Vagina (tissue), 2 donors: Measurements from ENCODE around the gene ZSWIM6. TPM values are rescaled to one million over a fixed set of nuclear protein-coding genes. Genes with fewer than 3 reads are reported as not detected.

ENCODE experiments used
- DNase-seq, 2 donors: peaks; one replicate each; pipeline ENCODE4 v3.0.0-alpha.2; 2017; ENCODE audit errors: extremely low spot score in 2 of 2
- H3K27ac ChIP-seq: fragments of 200-600 bp; sonication (generic); one replicate; pipeline ENCODE4 v1.5.1; 2019
- H3K27me3 ChIP-seq: fragments of 200-600 bp; sonication (generic); one replicate; pipeline ENCODE4 v1.5.1; 2019
- H3K36me3 ChIP-seq, 2 donors: fragments of 200-600 bp; sonication (generic); one replicate each; pipeline ENCODE4 v1.5.1; 2017 to 2019
- H3K4me1 ChIP-seq: fragments of 200-600 bp; sonication (generic); one replicate; pipeline ENCODE4 v1.5.1; 2019
- H3K4me3 ChIP-seq, 2 donors: fragments of 200-600 bp; sonication (generic); 1 replicate in 1 of 2; 2 replicates in 1 of 2; pipeline ENCODE4 v1.5.1; 2016 to 2019
- H3K9me3 ChIP-seq: fragments of 200-600 bp; sonication (generic); one replicate; pipeline ENCODE4 v1.5.1; 2019
- CTCF ChIP-seq, 3 experiments: fragments of 450-650 bp in 2 of 3; fragments of 200-600 bp in 1 of 3; sonication (generic) in 1 of 3; IDR thresholded peaks; one replicate each; pipeline ENCODE4 v1.5.1; 2017 to 2019; ENCODE audit warnings: antibody characterized with exemption in 3 of 3, mild to moderate bottlenecking in 2 of 3, moderate library complexity in 2 of 3
- POLR2A ChIP-seq, 2 donors: fragments of 450-650 bp; IDR thresholded peaks; one replicate each; pipeline ENCODE4 v1.6.1; 2017; ENCODE audit warnings: antibody characterized with exemption in 2 of 2, mild to moderate bottlenecking in 2 of 2, moderate library complexity in 2 of 2
- POLR2AphosphoS5 ChIP-seq, 2 donors: sonication (generic); formaldehyde crosslinking; IDR thresholded peaks; one replicate each; pipeline ENCODE4 v1.9.0; 2017; ENCODE audit warnings: antibody characterized with exemption in 2 of 2, mild to moderate bottlenecking in 2 of 2, low read depth in 1 of 2; ENCODE audit not compliant: insufficient read depth in 1 of 2
- intact Hi-C: fragments of 100-400 bp; cut with DNase I; formaldehyde crosslinking; loops from one replicate; pipeline ENCODE4 v1.15.1; 2023
- total RNA-seq: library from RNA; depleted of rRNA; stranded (reverse); fragments of >200 nt; gene quantifications from one replicate; pipeline ENCODE4 v1.2.3, GENCODE V29; 2016

ZSWIM6 gene
- total RNA-seq, 1 donor from 2014 or later = 16.7 TPM

GRCh38 chr5:61535828-61536227 is 203.8 kb downstream of the ZSWIM6 start:
- Histone ChIP-seq H3K9me3 (no peaks in the 10 kb centered on the region), H3K36me3 (peaks cover 0 to 47% of the 10 kb centered on the region in 2 donors), H3K27ac (no peak overlapping the region), H3K27me3 (no peaks in the 10 kb centered on the region), H3K4me3 (no peak overlapping the region), H3K4me1 (no peaks in the 10 kb centered on the region)
- intact Hi-C loops = no loop called here
- no peak for TF ChIP-seq POLR2A (IDR thresholded peaks at IDR 0.05)
- TF ChIP-seq CTCF (IDR thresholded peaks at IDR 0.05) = no peak
- TF ChIP-seq POLR2AphosphoS5 (IDR thresholded peaks at IDR 0.05; ENCODE audit: insufficient read depth in 1 of 2, low read depth in 1 of 2) = no peak
- no peak for DNase-seq

- Histone ChIP-seq H3K27me3 (no peaks in the 10 kb centered on the region), H3K4me1 (no peaks in the 10 kb centered on the region), H3K36me3 (peaks cover 0 to 41% of the 10 kb centered on the region in 2 donors), H3K4me3 (no peak overlapping the region), H3K9me3 (no peaks in the 10 kb centered on the region), H3K27ac (no peak overlapping the region)
- DNase-seq = no peak
- intact Hi-C loops = no loop called here
- TF ChIP-seq CTCF (IDR thresholded peaks at IDR 0.05) (no peak), POLR2AphosphoS5 (IDR thresholded peaks at IDR 0.05; ENCODE audit: insufficient read depth in 1 of 2, low read depth in 1 of 2) (no peak), POLR2A (IDR thresholded peaks at IDR 0.05) (no peak)
Observed at GRCh38 chr5:61536922-61537321, 204.9 kb downstream of the ZSWIM6 start.

- intact Hi-C loops = no loop called here
- Histone ChIP-seq H3K27me3 (no peaks in the 10 kb centered on the region), H3K4me3 (no peak overlapping the region), H3K36me3 (peaks cover 0 to 47% of the 10 kb centered on the region in 2 donors), H3K27ac (no peak overlapping the region), H3K9me3 (peaks cover 4% of the 10 kb centered on the region), H3K4me1 (no peaks in the 10 kb centered on the region)
- TF ChIP-seq POLR2AphosphoS5 (IDR thresholded peaks at IDR 0.05; ENCODE audit: insufficient read depth in 1 of 2, low read depth in 1 of 2) (no peak), CTCF (IDR thresholded peaks at IDR 0.05) (no peak), POLR2A (IDR thresholded peaks at IDR 0.05) (no peak)
- no peak for DNase-seq
Observed at GRCh38 chr5:61538722-61539501, 206.9 kb downstream of the ZSWIM6 start.

- Histone ChIP-seq H3K4me3 (no peak overlapping the region), H3K4me1 (no peaks in the 10 kb centered on the region), H3K27ac (no peak overlapping the region), H3K9me3 (no peaks in the 10 kb centered on the region), H3K27me3 (no peaks in the 10 kb centered on the region), H3K36me3 (peaks cover 0 to 12% of the 10 kb centered on the region in 2 donors)
- intact Hi-C loops = no loop called here
- no peak for DNase-seq
- TF ChIP-seq POLR2AphosphoS5 (IDR thresholded peaks at IDR 0.05; ENCODE audit: insufficient read depth in 1 of 2, low read depth in 1 of 2) = no peak
- no peak for TF ChIP-seq CTCF (IDR thresholded peaks at IDR 0.05)
- TF ChIP-seq POLR2A (IDR thresholded peaks at IDR 0.05) = no peak
Observed at GRCh38 chr5:61549530-61549929, 217.5 kb downstream of the ZSWIM6 start.

- Histone ChIP-seq H3K4me1 (no peaks in the 10 kb centered on the region), H3K27me3 (no peaks in the 10 kb centered on the region), H3K9me3 (no peaks in the 10 kb centered on the region), H3K4me3 (no peak overlapping the region), H3K36me3 (no peaks in the 10 kb centered on the region), H3K27ac (no peak overlapping the region)
- TF ChIP-seq CTCF (IDR thresholded peaks at IDR 0.05) (no peak), POLR2A (IDR thresholded peaks at IDR 0.05) (no peak), POLR2AphosphoS5 (IDR thresholded peaks at IDR 0.05; ENCODE audit: insufficient read depth in 1 of 2, low read depth in 1 of 2) (no peak)
- intact Hi-C loops = no loop called here
- no peak for DNase-seq
Observed at GRCh38 chr5:61551637-61552313, 219.7 kb downstream of the ZSWIM6 start.
